ENCODE results near the gene RAB43. TPM values are rescaled to one million over a fixed set of nuclear protein-coding genes. Genes with fewer than 3 reads are reported as not detected.
A peak's percentile ranks its signal among the peaks of the same experiment; 100 is the strongest.
"Not testable (repeated sequence)": the region's sequence is repeated elsewhere in the genome, so short reads cannot be mapped to it uniquely, and the experiment has no call there.

The RAB43 gene
- total RNA-seq = 10 to 100 TPM; 36.5 to 47.2 (median 38.3) TPM
- total RNA-seq (2013) = 18.0 TPM

DNA sequence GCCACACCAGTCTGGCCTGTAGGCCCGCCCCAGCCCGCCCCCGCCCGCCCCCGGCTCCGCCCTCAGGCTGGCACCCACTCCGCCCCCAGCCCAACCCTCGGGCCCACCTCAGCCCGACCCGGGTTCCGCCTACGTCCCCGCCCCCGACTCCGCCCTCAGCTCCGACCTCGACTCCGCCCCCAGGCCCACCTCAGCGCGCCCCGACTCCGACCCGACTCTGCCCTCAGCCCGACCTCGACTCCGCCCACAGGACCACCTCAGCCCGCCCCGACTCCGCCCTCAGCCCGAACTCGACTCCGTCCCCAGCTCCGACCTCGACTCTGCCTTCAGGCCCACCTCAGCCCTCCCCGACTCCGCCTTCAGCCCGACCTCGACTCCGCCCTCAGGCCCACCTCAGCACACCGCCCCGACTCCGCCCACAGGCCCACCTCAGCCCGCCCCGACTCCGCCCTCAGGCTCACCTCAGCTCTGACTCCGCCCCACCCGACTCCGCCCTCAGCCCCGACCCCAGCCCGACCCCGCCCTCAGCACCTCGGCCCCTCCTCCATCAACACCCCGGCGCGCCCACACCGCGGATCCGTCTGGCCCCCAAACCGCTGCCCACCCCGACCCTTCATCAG is at the start of gene RAB43:
Gene RAB43 (minus strand): TSS at position 13 of the 620 bp plus-strand sequence. CDS start 315 bp downstream, outside the sequence.
- Histone ChIP-seq H3K27ac (ENCODE audit: low read length) (peak within 1 kb of the TSS; percentile 88), H3K4me1 (ENCODE audit: control insufficient read depth, insufficient read depth, low read length) (peaks cover 50% of the 10 kb centered on the region), H3K9me3 (ENCODE audit: control insufficient read depth, insufficient read depth, low read length) (no peaks in the 10 kb centered on the region), H3K36me3 (ENCODE audit: control insufficient read depth, insufficient read depth, low read length) (peaks cover 7% of the 10 kb centered on the region), H3K27me3 (ENCODE audit: control insufficient read depth, insufficient read depth, low read length) (no peaks in the 10 kb centered on the region), H3K4me3 (ENCODE audit: low read length) (peak within 1 kb of the TSS; percentile 92)
- WGBS (ENCODE audit: insufficient coverage) = 12% methylated on average over 55 of the region's 60 CpGs
- peak within 1 kb of the TSS; percentile 87 for H3K4me3 Mint-ChIP-seq
- peak within 1 kb of the TSS; percentile 74 to 87 for H3K27ac Mint-ChIP-seq
- no peaks in the 10 kb centered on the region for H3K9me3 Mint-ChIP-seq
- H3K36me3 Mint-ChIP-seq = no peaks in the 10 kb centered on the region
- TF ChIP-seq, protein P1, sequence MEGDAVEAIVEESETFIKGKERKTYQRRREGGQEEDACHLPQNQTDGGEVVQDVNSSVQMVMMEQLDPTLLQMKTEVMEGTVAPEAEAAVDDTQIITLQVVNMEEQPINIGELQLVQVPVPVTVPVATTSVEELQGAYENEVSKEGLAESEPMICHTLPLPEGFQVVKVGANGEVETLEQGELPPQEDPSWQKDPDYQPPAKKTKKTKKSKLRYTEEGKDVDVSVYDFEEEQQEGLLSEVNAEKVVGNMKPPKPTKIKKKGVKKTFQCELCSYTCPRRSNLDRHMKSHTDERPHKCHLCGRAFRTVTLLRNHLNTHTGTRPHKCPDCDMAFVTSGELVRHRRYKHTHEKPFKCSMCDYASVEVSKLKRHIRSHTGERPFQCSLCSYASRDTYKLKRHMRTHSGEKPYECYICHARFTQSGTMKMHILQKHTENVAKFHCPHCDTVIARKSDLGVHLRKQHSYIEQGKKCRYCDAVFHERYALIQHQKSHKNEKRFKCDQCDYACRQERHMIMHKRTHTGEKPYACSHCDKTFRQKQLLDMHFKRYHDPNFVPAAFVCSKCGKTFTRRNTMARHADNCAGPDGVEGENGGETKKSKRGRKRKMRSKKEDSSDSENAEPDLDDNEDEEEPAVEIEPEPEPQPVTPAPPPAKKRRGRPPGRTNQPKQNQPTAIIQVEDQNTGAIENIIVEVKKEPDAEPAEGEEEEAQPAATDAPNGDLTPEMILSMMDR (IDR thresholded peaks at IDR 0.05) = no peak
- H3K27me3 Mint-ChIP-seq (ENCODE audit: low read depth in 2 of 2) = no peaks in the 10 kb centered on the region
- intact Hi-C loops (cut with micrococcal nuclease) = loop anchor here (2.0 kb wide), 2 partner anchors 61 to 69 kb away; partner anchors contain the start of gene CNBP
- peaks cover 55% of the 10 kb centered on the region in 2 donors for H3K4me1 Mint-ChIP-seq
- DNase-seq (peak; percentile 83 to 93), ATAC-seq (peak; percentile 69 to 82 (median 71))

DNA sequence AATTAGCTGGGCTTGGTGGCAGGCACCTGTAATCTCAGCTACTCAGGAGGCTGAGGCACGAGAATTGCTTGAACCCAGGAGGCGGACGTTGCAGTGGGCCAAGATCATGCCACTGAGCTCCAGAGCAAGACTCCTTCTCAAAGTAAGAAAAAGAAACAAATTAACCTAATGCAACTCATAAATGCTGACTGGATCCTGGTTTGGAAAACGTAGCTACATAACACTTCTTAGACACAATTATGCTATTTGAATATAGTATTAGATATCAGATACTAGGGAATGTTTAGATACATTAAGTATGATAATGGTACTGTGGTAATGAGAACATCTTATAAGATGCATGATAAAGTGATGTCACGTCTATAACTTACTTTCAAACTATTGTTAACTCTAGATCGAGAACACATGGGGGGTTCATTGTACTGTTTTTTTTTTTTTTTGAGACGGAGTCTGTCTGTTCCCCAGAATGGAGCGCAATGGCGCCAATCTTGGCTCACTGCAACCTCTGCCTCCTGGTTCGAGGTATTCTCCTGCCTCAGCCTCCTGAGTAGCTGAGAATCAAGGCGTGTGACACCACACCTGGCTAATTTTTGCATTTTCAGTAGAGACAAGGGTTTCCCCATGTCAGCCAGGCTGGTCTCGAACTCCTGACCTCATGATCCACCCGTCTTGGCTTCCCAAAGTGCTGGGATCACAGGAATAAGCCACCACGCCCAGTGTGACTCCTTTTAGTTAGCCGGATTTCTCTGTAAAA is 45.2 kb upstream of the RAB43 start:
- peaks cover 49% of the 10 kb centered on the region for H3K36me3 ChIP-seq (ENCODE audit: control insufficient read depth, insufficient read depth, low read length)
- DNase-seq (no peak), ATAC-seq (no peak)
- no peak overlapping the region for H3K27ac ChIP-seq (ENCODE audit: low read length)
- H3K36me3 Mint-ChIP-seq = peaks cover 19% of the 10 kb centered on the region
- H3K4me3 ChIP-seq (ENCODE audit: low read length) = no peak overlapping the region
- peaks cover 8% of the 10 kb centered on the region for H3K4me1 ChIP-seq (ENCODE audit: control insufficient read depth, insufficient read depth, low read length)
- H3K9me3 ChIP-seq (ENCODE audit: control insufficient read depth, insufficient read depth, low read length) = no peaks in the 10 kb centered on the region
- H3K27ac Mint-ChIP-seq = peak overlapping the region in 1 of 2 donors; percentile 11
- WGBS (ENCODE audit: insufficient coverage) = 94% methylated on average over 13 of the region's 15 CpGs
- peaks cover 15 to 25% of the 10 kb centered on the region in 2 donors for H3K4me1 Mint-ChIP-seq
- no peak overlapping the region for H3K4me3 Mint-ChIP-seq
- no peaks in the 10 kb centered on the region for H3K27me3 Mint-ChIP-seq (ENCODE audit: low read depth in 2 of 2)
- no peaks in the 10 kb centered on the region for H3K9me3 Mint-ChIP-seq
- TF ChIP-seq, protein P1 (IDR thresholded peaks at IDR 0.05) = no peak
- H3K27me3 ChIP-seq (ENCODE audit: control insufficient read depth, insufficient read depth, low read length) = no peaks in the 10 kb centered on the region
- intact Hi-C loops (cut with micrococcal nuclease) = no loop called here

DNA sequence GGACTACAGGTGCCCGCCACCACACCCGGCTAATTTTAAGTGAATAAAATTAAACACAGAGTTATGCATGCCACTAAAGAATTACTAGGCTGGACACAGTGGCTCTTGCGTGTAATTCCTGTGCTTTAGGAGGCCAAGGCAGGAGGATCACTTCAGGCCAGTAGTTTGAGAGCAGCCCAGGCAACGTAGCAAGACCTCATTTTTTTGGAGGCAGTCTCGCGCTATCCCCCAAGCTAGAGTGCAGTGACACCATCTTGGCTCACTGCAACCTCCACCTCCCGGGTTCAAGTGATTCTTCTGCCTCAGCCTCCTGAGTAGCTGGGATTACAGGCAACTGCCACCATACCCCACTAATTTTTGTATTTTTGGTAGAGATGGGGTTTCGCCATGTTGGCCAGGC is 44.0 kb upstream of the RAB43 start:
- WGBS (ENCODE audit: insufficient coverage) = 97% methylated on average over 8 of the region's 8 CpGs
- H3K36me3 ChIP-seq (ENCODE audit: control insufficient read depth, insufficient read depth, low read length) = peaks cover 38% of the 10 kb centered on the region
- H3K27me3 Mint-ChIP-seq (ENCODE audit: low read depth in 2 of 2); H3K4me3 Mint-ChIP-seq; H3K9me3 ChIP-seq (ENCODE audit: control insufficient read depth, insufficient read depth, low read length); H3K4me1 ChIP-seq (ENCODE audit: control insufficient read depth, insufficient read depth, low read length); intact Hi-C loops (cut with micrococcal nuclease); H3K9me3 Mint-ChIP-seq; H3K27ac ChIP-seq (ENCODE audit: low read length); H3K4me3 ChIP-seq (ENCODE audit: low read length); ATAC-seq; H3K27me3 ChIP-seq (ENCODE audit: control insufficient read depth, insufficient read depth, low read length); DNase-seq: not testable (repeated sequence)
- peaks cover 12% of the 10 kb centered on the region for H3K36me3 Mint-ChIP-seq
- peak overlapping the region in 1 of 2 donors; percentile 49 for H3K27ac Mint-ChIP-seq
- peaks cover 18 to 27% of the 10 kb centered on the region in 2 donors for H3K4me1 Mint-ChIP-seq

GRCh38 chr3:129164500-129164899 is 42.9 kb upstream of the RAB43 start:
- Histone ChIP-seq H3K9me3 (ENCODE audit: control insufficient read depth, insufficient read depth, low read length) (no peaks in the 10 kb centered on the region), H3K36me3 (ENCODE audit: control insufficient read depth, insufficient read depth, low read length) (peaks cover 27% of the 10 kb centered on the region), H3K27me3 (ENCODE audit: control insufficient read depth, insufficient read depth, low read length) (no peaks in the 10 kb centered on the region), H3K4me3 (ENCODE audit: low read length) (no peak overlapping the region), H3K27ac (ENCODE audit: low read length) (no peak overlapping the region), H3K4me1 (ENCODE audit: control insufficient read depth, insufficient read depth, low read length) (peaks cover 15% of the 10 kb centered on the region)
- H3K27ac Mint-ChIP-seq = peak overlapping the region in 1 of 2 donors; percentile 49
- no peak overlapping the region for H3K4me3 Mint-ChIP-seq
- DNase-seq (no peak), ATAC-seq (no peak)
- WGBS (ENCODE audit: insufficient coverage) = 97% methylated on average over 5 of the region's 7 CpGs
- H3K9me3 Mint-ChIP-seq = no peaks in the 10 kb centered on the region
- peaks cover 3% of the 10 kb centered on the region for H3K36me3 Mint-ChIP-seq
- TF ChIP-seq, protein P1 (IDR thresholded peaks at IDR 0.05) = no peak
- intact Hi-C loops (cut with micrococcal nuclease) = no loop called here
- H3K4me1 Mint-ChIP-seq = peaks cover 29 to 34% of the 10 kb centered on the region in 2 donors
- H3K27me3 Mint-ChIP-seq (ENCODE audit: low read depth in 2 of 2) = no peaks in the 10 kb centered on the region

All from natural killer cell (primary cell).